ENCODE results near the gene COX8C. TPM values are rescaled to one million over a fixed set of nuclear protein-coding genes. Genes with fewer than 3 reads are reported as not detected.

The COX8C gene
- total and polyA plus RNA-seq, 2 of the 8 experiments (the other 6 are each of a cell fraction or from before 2014, with no cell fraction given): not detected

DNA sequence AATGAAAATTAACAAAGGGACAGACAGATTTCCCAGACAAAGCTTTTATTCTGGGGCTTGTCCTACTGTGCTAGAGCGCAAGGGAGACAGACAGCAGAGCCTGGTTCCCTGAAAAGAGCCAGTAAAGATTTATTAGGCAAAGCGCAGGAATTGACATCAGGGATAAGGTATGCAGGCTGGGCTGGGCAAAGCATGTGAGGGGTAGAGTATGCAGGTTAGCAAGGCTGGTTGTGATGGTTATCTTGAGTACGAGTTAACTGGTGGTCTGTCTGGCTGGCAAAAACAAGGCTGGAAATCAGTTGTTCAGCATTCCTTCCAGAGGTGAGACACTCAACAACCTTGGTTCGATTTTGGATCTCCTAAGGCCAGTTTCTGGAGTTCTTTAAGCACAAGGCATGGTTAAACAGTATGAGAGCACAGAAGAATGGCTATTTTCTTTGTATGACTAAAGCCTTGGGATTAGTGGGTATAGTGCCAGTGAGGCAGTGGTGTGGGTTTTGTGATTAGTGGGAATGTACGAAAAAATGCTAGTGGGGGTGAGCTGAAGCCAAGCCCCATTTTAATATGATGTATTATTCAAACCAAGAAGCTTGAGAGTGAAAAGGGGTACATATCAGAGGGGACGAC lies 45.0 kb upstream of the COX8C start:
- Histone ChIP-seq H4K8ac (ENCODE audit: extremely low read depth, insufficient read depth, low read length) (no peak overlapping the region), H3K79me1 (ENCODE audit: low read depth, low read length) (no peaks in the 10 kb centered on the region; the same call in 1 of the 2 replicates), H2BK120ac (replicated peaks; ENCODE audit: low read depth, low read length) (no peak overlapping the region), H3K4me1 (replicated peaks in 1 of 4; ENCODE audit: control insufficient read depth in 3 of 4, insufficient read depth in 4 of 4, low read length in 3 of 4) (peaks cover 0 to 10% (median 6%) of the 10 kb centered on the region in 4 experiments; a peak in 3 of 7 replicates), H4K91ac (replicated peaks; ENCODE audit: insufficient read length, low read length) (no peak overlapping the region), H3K36me3 (ENCODE audit: control insufficient read depth in 2 of 4, insufficient read depth in 4 of 4, low read length in 3 of 4) (no peaks in the 10 kb centered on the region), H3K56ac (replicated peaks; ENCODE audit: insufficient read length, low read depth, low read length) (no peak overlapping the region), H3K9ac (replicated peaks in 1 of 4; ENCODE audit: extremely low read depth in 1 of 4, low read depth in 3 of 4, low read length in 3 of 4) (no peak overlapping the region), H4K5ac (ENCODE audit: insufficient read length, low read depth, low read length) (no peak overlapping the region), H3K27me3 (replicated peaks in 1 of 4; ENCODE audit: control insufficient read depth in 3 of 4, extremely low read depth in 1 of 4, insufficient read depth in 3 of 4, low read length in 3 of 4) (no peaks in the 10 kb centered on the region), H2BK15ac (ENCODE audit: low read length) (no peak overlapping the region), H3K4me2 (ENCODE audit: insufficient read depth in 1 of 2, low read depth in 2 of 2, low read length in 2 of 2) (no peak overlapping the region), H3K14ac (ENCODE audit: insufficient read length) (no peak overlapping the region), H2AK5ac (ENCODE audit: low read depth, low read length) (no peak overlapping the region), H3K9me3 (ENCODE audit: insufficient read depth in 2 of 2, low read depth in 1 of 2, low read length in 1 of 2) (no peaks in the 10 kb centered on the region), H3K4me3 (ENCODE audit: extremely low read depth in 1 of 4, insufficient read depth in 2 of 4, low read depth in 3 of 4, low read length in 4 of 4) (no peak overlapping the region), H3K79me2 (ENCODE audit: control insufficient read depth in 1 of 2, insufficient read depth in 2 of 2, low read length in 2 of 2) (peaks cover 0 to 76% of the 10 kb centered on the region in 2 experiments; a peak in 3 of 4 replicates), H3K18ac (ENCODE audit: extremely low read depth, low read length) (no peak overlapping the region), H2BK5ac (ENCODE audit: low read depth, low read length) (0 out of 2 replicates have a peak overlapping the region, but pooled peaks have one; percentile 17), H2BK12ac (ENCODE audit: low read depth, low read length) (no peak overlapping the region; the same call in 1 of the 2 replicates), H2AFZ (ENCODE audit: low read length) (no peak overlapping the region), H2BK20ac (ENCODE audit: low read length) (no peak overlapping the region), H3K27ac (ENCODE audit: low read depth, low read length) (peak overlapping the region; percentile 47; the same call in 1 of the 2 replicates), H4K20me1 (replicated peaks in 1 of 2; ENCODE audit: control insufficient read depth in 1 of 2, insufficient read depth in 2 of 2, low read length in 2 of 2) (no peaks in the 10 kb centered on the region), H3K23me2 (ENCODE audit: low read depth, low read length) (no peaks in the 10 kb centered on the region), H3K4ac (replicated peaks; ENCODE audit: insufficient read length, low read depth, low read length) (no peak overlapping the region), H3K23ac (ENCODE audit: insufficient read length) (no peak overlapping the region)
- WGBS, 2 experiments (ENCODE audit: extremely low coverage in 1 of 2, insufficient coverage in 1 of 2, insufficient read length in 1 of 2, insufficient replicate concordance in 2 of 2, low coverage in 1 of 2, low lambda C conversion rate in 2 of 2, missing lambda C conversion rate in 1 of 2): 81% methylated on average over 6 of the region's 6 CpGs; no CpG with 5 or more reads in 1 of the 2 experiments
- FAIRE-seq (no peak), DNase-seq (ENCODE audit: low read depth in 1 of 2, low spot score in 2 of 2) (peak in 1 of 2 experiments; percentile 21)
- TF ChIP-seq TEAD4 (IDR thresholded peaks at IDR 0.05; ENCODE audit: low read depth, low read length) (0 out of 2 replicates have a peak, but pooled peaks have one; percentile 11), RNF2 (IDR thresholded peaks at IDR 0.05; ENCODE audit: borderline replicate concordance, low read depth, low read length, missing control alignments, poor library complexity, severe bottlenecking) (no peak), BRCA1 (IDR thresholded peaks at IDR 0.05; ENCODE audit: low read depth, low read length) (no peak)
- CTCF ChIA-PET (ENCODE audit: partially characterized antibody): interaction anchor here (1.0 to 1.3 kb wide), 4 partner anchors 16 to 38 kb away, joined by 3 to 7 read pairs (median 4); no protein-coding TSS in a partner anchor
- POLR2A ChIA-PET (ENCODE audit: partially characterized antibody): interaction anchor here (0.6 to 1.0 kb wide), 2 partner anchors 14 to 32 kb away, joined by 3 read pairs; no protein-coding TSS in a partner anchor

Data from H1 (cell line).